Caco-2 (cell line): ENCODE results near the gene FTCD. TPM values are rescaled to one million over a fixed set of nuclear protein-coding genes. Genes with fewer than 3 reads are reported as not detected.

ENCODE experiments used
- Bru-seq: library from RNA; stranded (reverse); fragments of 400-500 nt; gene quantifications from one replicate; lab custom pipeline; 2021; lab: Mats Ljungman, UMichigan
- BruChase-seq, 2 experiments: library from RNA; stranded (reverse); fragments of 400-500 nt; gene quantifications; one replicate each; lab custom pipeline; 2021; lab: Mats Ljungman, UMichigan
- BruUV-seq: library from RNA; stranded (reverse); fragments of 400-500 nt; replicated peaks from 2 replicates; lab custom pipeline; 2021; lab: Mats Ljungman, UMichigan
- CTCF ChIA-PET: fragments of 300-600 bp; sonication (Branson Sonifier 250); formaldehyde crosslinking; loops from one replicate; lab custom pipeline; 2022; ENCODE audit warnings: antibody characterized with exemption; lab: Charles Lee
- POLR2A ChIA-PET: fragments of 300-600 bp; sonication (Branson Sonifier 250); formaldehyde crosslinking; loops from one replicate; lab custom pipeline; 2022; ENCODE audit warnings: antibody characterized with exemption; lab: Charles Lee
- DNase-seq, 2 experiments: peaks; one replicate each; pipeline versions ENCODE4 v3.0.0 to v3.0.0-alpha.2; 2020 to 2022
- H3K27me3 ChIP-seq: replicated peaks from 2 replicates; pipeline ENCODE4 v1.6.0; 2011; ENCODE audit warnings: low read length; ENCODE audit not compliant: control insufficient read depth, insufficient read depth
- H3K36me3 ChIP-seq: 2 replicates; pipeline ENCODE4 v1.5.1; 2011; ENCODE audit warnings: low read length; ENCODE audit not compliant: control insufficient read depth, insufficient read depth
- H3K4me1 ChIP-seq: fragments of 250-450 bp; sonication (Bioruptor Pico); 2 replicates; pipeline ENCODE4 v1.5.1; 2020; ENCODE audit warnings: mild to moderate bottlenecking
- H3K4me3 ChIP-seq: 2 replicates; pipeline ENCODE4 v1.5.1; 2011; ENCODE audit warnings: low read depth, mild to moderate bottlenecking, control low read depth, low read length
- H3K9me3 ChIP-seq: fragments of 250-450 bp; sonication (Bioruptor Pico); 2 replicates; pipeline ENCODE4 v1.5.1; 2020; ENCODE audit warnings: mild to moderate bottlenecking, moderate library complexity
- H3K27ac Mint-ChIP-seq: one replicate; pipeline ENCODE4 v1.8.0; 2022; ENCODE audit warnings: mixed read lengths; ENCODE audit not compliant: unreplicated experiment
- H3K27me3 Mint-ChIP-seq: one replicate; pipeline ENCODE4 v1.8.0; 2022; ENCODE audit warnings: mixed read lengths; ENCODE audit not compliant: insufficient read depth, unreplicated experiment
- H3K36me3 Mint-ChIP-seq: one replicate; pipeline ENCODE4 v1.8.0; 2022; ENCODE audit warnings: mild to moderate bottlenecking, mixed read lengths; ENCODE audit not compliant: insufficient read depth, unreplicated experiment
- H3K4me1 Mint-ChIP-seq: one replicate; pipeline ENCODE4 v1.8.0; 2022; ENCODE audit warnings: low read depth, mixed read lengths; ENCODE audit not compliant: unreplicated experiment
- H3K4me3 Mint-ChIP-seq: one replicate; pipeline ENCODE4 v1.8.0; 2022; ENCODE audit warnings: mild to moderate bottlenecking, moderate library complexity, mixed read lengths; ENCODE audit not compliant: unreplicated experiment
- H3K9me3 Mint-ChIP-seq: one replicate; pipeline ENCODE4 v1.8.0; 2022; ENCODE audit warnings: mixed read lengths; ENCODE audit not compliant: unreplicated experiment
- CTCF ChIP-seq, 2 experiments: fragments of 200-600 bp in 1 of 2; IDR thresholded peaks; 1 replicate in 1 of 2; 2 replicates in 1 of 2; pipeline versions ENCODE4 v1.5.1 to v1.8.0; 2011 to 2022; ENCODE audit warnings: antibody characterized with exemption in 1 of 2, control low read depth in 1 of 2, inconsistent platforms in 1 of 2, low read depth in 1 of 2, low read length in 1 of 2, mild to moderate bottlenecking in 1 of 2, moderate library complexity in 1 of 2; ENCODE audit not compliant: insufficient read depth in 1 of 2, severe bottlenecking in 1 of 2, unreplicated experiment in 1 of 2
- intact Hi-C: fragments of 100-400 bp; cut with micrococcal nuclease; formaldehyde crosslinking; loops from one replicate; pipeline ENCODE4 v1.10.0; 2022; ENCODE audit not compliant: unreplicated experiment
- long read RNA-seq: library from polyadenylated mRNA; stranded (forward); transcript quantifications from one replicate; pipeline ENCODE4 v2.0.0, GENCODE V29; 2022
- total RNA-seq: library from RNA; stranded (reverse); gene quantifications from 2 replicates; pipeline ENCODE4 v1.2.3, GENCODE V29; 2022

FTCD gene
- total RNA-seq (3.5 and 4.5 TPM in 2 replicates), Bru-seq, nascent RNA (percentile 37 among the genes with signal in this experiment), BruChase-seq, experiment 1, labeled RNA remaining after a 2-hour chase (percentile 40 among the genes with signal in this experiment), BruChase-seq, experiment 2, labeled RNA remaining after a 6-hour chase (percentile 50 among the genes with signal in this experiment)
- long read RNA-seq, partial matches to known transcripts = 0 of 2 reads
- long read RNA-seq, other reads (novel, unspliced or antisense) = 1 of 2 reads

DNA sequence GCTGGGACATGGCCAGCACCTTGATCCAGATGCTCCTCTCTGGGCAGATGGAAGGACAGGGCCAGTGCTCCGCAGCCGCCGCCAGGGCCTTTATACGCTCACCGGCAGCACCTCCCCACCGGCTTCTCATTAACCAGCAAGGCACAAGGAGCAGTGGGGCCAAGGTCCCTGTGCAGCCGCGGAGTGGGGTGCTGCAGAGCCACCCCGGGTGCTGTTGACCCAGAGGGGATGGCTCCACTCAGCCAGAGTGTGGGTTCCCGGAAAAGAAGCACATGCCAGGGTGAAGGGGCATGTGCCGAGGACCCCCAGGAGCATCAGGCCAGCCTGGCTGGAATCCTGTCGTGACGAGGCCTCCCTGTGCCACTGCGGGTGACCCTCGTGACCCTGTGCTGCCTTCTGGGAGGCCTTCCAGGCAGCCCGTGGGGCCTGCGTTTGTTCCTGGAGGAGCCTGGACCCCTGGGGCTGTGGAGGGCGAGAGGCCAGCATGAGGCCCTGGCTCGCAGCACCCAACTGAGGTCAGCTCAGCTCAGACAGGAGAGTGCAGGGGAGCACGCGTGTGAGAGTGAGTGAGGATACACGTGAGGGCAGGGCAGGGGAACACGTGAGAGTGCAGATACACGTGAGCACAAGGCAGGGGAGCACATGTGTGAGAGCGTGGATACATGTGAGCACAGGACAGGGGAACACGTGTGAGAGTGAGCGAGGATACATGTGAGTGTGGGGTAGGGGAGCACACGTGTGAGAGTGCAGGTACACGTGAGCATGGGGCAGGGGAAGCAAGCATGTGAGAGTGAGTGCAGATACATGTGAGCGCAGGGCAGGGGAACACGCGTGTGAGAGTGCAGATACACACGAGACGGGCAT lies at the start of gene FTCD:
FTCD (minus strand) TSS at position 66 of the 864 bp plus-strand sequence; CDS start at position 10, 56 bp downstream.
- H3K9me3 ChIP-seq = no peaks in the 10 kb centered on the region
- CTCF ChIA-PET = no interaction called here
- POLR2A ChIA-PET = no interaction called here
- Mint-ChIP-seq H3K36me3 (peaks cover 16% of the 10 kb centered on the region), H3K4me3 (no peak within 1 kb of the TSS), H3K27me3 (no peaks in the 10 kb centered on the region), H3K27ac (no peak within 1 kb of the TSS), H3K4me1 (peaks cover 7% of the 10 kb centered on the region), H3K9me3 (no peaks in the 10 kb centered on the region)
- no TSS peak for BruUV-seq
- peak in 1 of 2 experiments; percentile 67 for DNase-seq
- H3K4me3 ChIP-seq = peak within 1 kb of the TSS; percentile 20; the same call in 1 of the 2 replicates
- H3K27me3 ChIP-seq = no peaks in the 10 kb centered on the region
- no peaks in the 10 kb centered on the region for H3K36me3 ChIP-seq
- no peak for TF ChIP-seq CTCF (IDR thresholded peaks at IDR 0.05; ENCODE audit: insufficient read depth in 1 of 2, low read depth in 1 of 2, low read length in 1 of 2, severe bottlenecking in 1 of 2, unreplicated experiment in 1 of 2)
- intact Hi-C loops = no loop called here
- no peaks in the 10 kb centered on the region for H3K4me1 ChIP-seq

DNA sequence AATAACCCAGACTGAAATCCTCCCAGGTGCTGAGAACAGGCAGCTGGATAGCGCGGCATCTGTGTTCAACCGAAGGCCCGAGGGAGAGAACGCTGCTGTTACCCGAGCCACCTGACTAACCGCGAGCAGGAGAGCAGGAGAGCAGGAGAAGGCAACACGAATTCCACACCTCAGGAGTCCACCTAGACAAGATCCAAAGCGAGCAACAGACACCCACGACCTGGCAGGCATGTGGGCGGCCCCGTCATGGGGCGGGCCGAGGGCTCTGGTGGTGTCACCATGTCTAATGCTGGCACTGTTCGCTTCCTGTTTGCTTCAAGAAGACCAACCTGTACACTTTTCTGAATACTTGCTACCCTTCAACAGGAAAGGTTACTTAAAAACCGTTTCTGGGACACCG lies 49.8 kb upstream of the FTCD start:
- H3K27me3 Mint-ChIP-seq = no peaks in the 10 kb centered on the region
- H3K4me1 Mint-ChIP-seq = no peaks in the 10 kb centered on the region
- Histone ChIP-seq H3K4me1 (no peaks in the 10 kb centered on the region), H3K27me3 (no peaks in the 10 kb centered on the region), H3K4me3 (no peak overlapping the region), H3K9me3 (no peaks in the 10 kb centered on the region), H3K36me3 (no peaks in the 10 kb centered on the region; the same call in none of the 2 replicates)
- CTCF ChIA-PET = no interaction called here
- H3K27ac Mint-ChIP-seq = no peak overlapping the region
- DNase-seq = no peak
- no peak for TF ChIP-seq CTCF (IDR thresholded peaks at IDR 0.05; ENCODE audit: insufficient read depth in 1 of 2, low read depth in 1 of 2, low read length in 1 of 2, severe bottlenecking in 1 of 2, unreplicated experiment in 1 of 2)
- peaks cover 47% of the 10 kb centered on the region for H3K36me3 Mint-ChIP-seq
- no peak overlapping the region for H3K4me3 Mint-ChIP-seq
- intact Hi-C loops = no loop called here
- BruUV-seq = no TSS peak
- POLR2A ChIA-PET = no interaction called here
- H3K9me3 Mint-ChIP-seq = no peaks in the 10 kb centered on the region

DNA sequence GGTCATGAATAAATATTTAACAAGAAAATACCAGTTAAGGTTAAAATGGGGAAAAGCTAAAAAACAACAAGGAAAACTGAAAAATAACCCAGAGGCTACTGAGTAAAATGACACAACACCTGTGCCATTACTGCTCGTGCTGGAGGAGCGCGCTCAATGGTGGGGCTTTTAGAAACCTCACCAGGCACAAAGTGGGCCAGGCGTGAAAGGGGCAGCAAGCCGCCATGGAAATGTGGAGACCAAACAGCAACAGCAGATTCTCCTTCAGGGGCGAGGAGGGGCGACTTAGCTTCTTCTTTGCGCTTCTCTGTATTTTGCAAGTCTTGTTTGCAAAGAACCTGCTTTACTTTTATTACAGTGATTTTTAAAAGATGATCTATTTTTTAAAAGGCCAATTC lies 47.8 kb upstream of the FTCD start:
- POLR2A ChIA-PET = no interaction called here
- Mint-ChIP-seq H3K4me1 (no peaks in the 10 kb centered on the region), H3K4me3 (no peak overlapping the region), H3K9me3 (no peaks in the 10 kb centered on the region), H3K27ac (no peak overlapping the region), H3K27me3 (no peaks in the 10 kb centered on the region), H3K36me3 (peaks cover 57% of the 10 kb centered on the region)
- Histone ChIP-seq H3K36me3 (peaks cover 2% of the 10 kb centered on the region), H3K9me3 (no peaks in the 10 kb centered on the region), H3K27me3 (no peaks in the 10 kb centered on the region), H3K4me1 (no peaks in the 10 kb centered on the region), H3K4me3 (no peak overlapping the region)
- no peak for DNase-seq
- BruUV-seq = no TSS peak
- intact Hi-C loops = no loop called here
- CTCF ChIA-PET = no interaction called here
- TF ChIP-seq CTCF (IDR thresholded peaks at IDR 0.05; ENCODE audit: insufficient read depth in 1 of 2, low read depth in 1 of 2, low read length in 1 of 2, severe bottlenecking in 1 of 2, unreplicated experiment in 1 of 2) = no peak
